Activated T-cell treated with anti-CD3 and anti-CD28 coated beads, Interleukin-2, amount 50 U/mL, for 72 hours (primary cell): ENCODE data around the gene GPN3. TPM values are rescaled to one million over a fixed set of nuclear protein-coding genes. Genes with fewer than 3 reads are reported as not detected.

Source experiments
- ATAC-seq, 2 donors: fragments of 150-1000 bp; cut with Tn5 transposase; replicated peaks in 1 of 2; 2 replicates each; pipeline ENCODE4 v1.10.0; 2021; ENCODE audit warnings: moderate library complexity in 2 of 2, mild to moderate bottlenecking in 1 of 2
- DNase-seq, 2 donors: peaks; one replicate each; pipeline ENCODE4 v3.0.0; 2021 to 2022; ENCODE audit warnings: mixed read lengths in 1 of 2
- H3K27ac Mint-ChIP-seq: one replicate; pipeline ENCODE4 v1.8.0; 2022; ENCODE audit warnings: mild to moderate bottlenecking, moderate library complexity, mixed read lengths
- H3K27me3 Mint-ChIP-seq: one replicate; pipeline ENCODE4 v1.8.0; 2022; ENCODE audit warnings: low read depth, mixed read lengths
- H3K36me3 Mint-ChIP-seq, 2 donors: one replicate each; pipeline ENCODE4 v1.8.0; 2022; ENCODE audit warnings: mixed read lengths in 2 of 2, mild to moderate bottlenecking in 1 of 2; ENCODE audit not compliant: insufficient read depth in 2 of 2
- H3K4me1 Mint-ChIP-seq: one replicate; pipeline ENCODE4 v1.8.0; 2022; ENCODE audit warnings: low read depth, mixed read lengths
- H3K4me3 Mint-ChIP-seq, 2 donors: one replicate each; pipeline ENCODE4 v1.8.0; 2022; ENCODE audit warnings: mild to moderate bottlenecking in 2 of 2, mixed read lengths in 2 of 2, moderate library complexity in 2 of 2
- H3K9me3 Mint-ChIP-seq, 2 donors: one replicate each; pipeline ENCODE4 v1.8.0; 2022; ENCODE audit warnings: mixed read lengths in 2 of 2
- total RNA-seq, 2 donors: library from RNA; stranded (reverse); gene quantifications; one replicate each; pipeline ENCODE4 v1.2.3, GENCODE V29; 2022

GPN3 gene
- total RNA-seq: 10 to 100 TPM; 42.3 to 43.4 TPM

- H3K27me3 Mint-ChIP-seq: no peaks in the 10 kb centered on the region
- peak within 1 kb of the TSS; percentile 89 for H3K4me3 Mint-ChIP-seq
- peaks cover 41% of the 10 kb centered on the region for H3K4me1 Mint-ChIP-seq
- ATAC-seq (peak; percentile 83 to 90), DNase-seq (peak; percentile 95 to 97)
- peaks cover 9 to 11% of the 10 kb centered on the region in 2 donors for H3K36me3 Mint-ChIP-seq
- peak within 1 kb of the TSS; percentile 89 for H3K27ac Mint-ChIP-seq
- no peaks in the 10 kb centered on the region for H3K9me3 Mint-ChIP-seq
Measured at GRCh38 chr12:110468214-110469048, at the start of gene GPN3, which contains the start of gene FAM216A. TSS of gene GPN3 (minus strand) at chr12:110468257. CDS start at chr12:110468203, 54 bp downstream. TSS of gene FAM216A (plus strand) at chr12:110468845. CDS start at chr12:110468876, 31 bp downstream.

- no peak overlapping the region for H3K4me3 Mint-ChIP-seq
- H3K36me3 Mint-ChIP-seq: no peaks in the 10 kb centered on the region
- no peaks in the 10 kb centered on the region for H3K27me3 Mint-ChIP-seq
- H3K4me1 Mint-ChIP-seq: peaks cover 13% of the 10 kb centered on the region
- DNase-seq (no peak), ATAC-seq (no peak)
- no peak overlapping the region for H3K27ac Mint-ChIP-seq
- no peaks in the 10 kb centered on the region for H3K9me3 Mint-ChIP-seq
Measured at GRCh38 chr12:110516995-110517394, 48.9 kb upstream of the GPN3 start.

DNA sequence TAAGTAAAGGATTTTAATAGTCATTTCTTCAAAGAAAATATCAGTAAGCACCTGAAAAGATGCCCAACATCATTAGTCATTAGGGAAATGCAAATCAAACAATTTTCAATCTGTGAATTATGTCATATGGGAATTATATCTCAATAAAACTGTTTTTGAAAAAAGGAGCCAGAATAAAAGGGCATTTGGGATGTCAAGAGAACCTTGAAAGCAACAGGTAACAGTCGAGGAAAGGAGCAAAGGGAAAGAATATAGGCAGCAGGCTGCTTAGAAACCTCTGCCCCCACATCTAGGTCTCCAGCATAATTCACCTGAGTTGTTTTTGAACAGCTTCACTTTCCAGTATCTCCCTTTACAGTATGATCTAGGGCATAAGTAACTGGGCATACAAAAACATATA is 46.3 kb upstream of the GPN3 start:
- Mint-ChIP-seq H3K4me1 (no peaks in the 10 kb centered on the region), H3K9me3 (no peaks in the 10 kb centered on the region), H3K27me3 (no peaks in the 10 kb centered on the region), H3K36me3 (no peaks in the 10 kb centered on the region), H3K27ac (no peak overlapping the region), H3K4me3 (no peak overlapping the region)
- DNase-seq (no peak), ATAC-seq (no peak)

- no peak for ATAC-seq
- no peaks in the 10 kb centered on the region for H3K4me1 Mint-ChIP-seq
Measured at GRCh38 chr12:110513842-110514241, 45.8 kb upstream of the GPN3 start.

GRCh38 chr12:110508071-110508586 is 40.1 kb upstream of the GPN3 start:
- no peaks in the 10 kb centered on the region for H3K27me3 Mint-ChIP-seq
- H3K36me3 Mint-ChIP-seq: no peaks in the 10 kb centered on the region
- H3K27ac Mint-ChIP-seq: no peak overlapping the region
- no peaks in the 10 kb centered on the region for H3K4me1 Mint-ChIP-seq
- no peaks in the 10 kb centered on the region for H3K9me3 Mint-ChIP-seq
- no peak for DNase-seq
- ATAC-seq: no peak
- no peak overlapping the region for H3K4me3 Mint-ChIP-seq

More at GRCh38 chr12:110513842-110514241, 45.8 kb upstream of the GPN3 start:
- Mint-ChIP-seq H3K27me3 (no peaks in the 10 kb centered on the region), H3K9me3 (no peaks in the 10 kb centered on the region), H3K36me3 (no peaks in the 10 kb centered on the region), H3K27ac (no peak overlapping the region), H3K4me3 (no peak overlapping the region)
- DNase-seq: no peak

DNA sequence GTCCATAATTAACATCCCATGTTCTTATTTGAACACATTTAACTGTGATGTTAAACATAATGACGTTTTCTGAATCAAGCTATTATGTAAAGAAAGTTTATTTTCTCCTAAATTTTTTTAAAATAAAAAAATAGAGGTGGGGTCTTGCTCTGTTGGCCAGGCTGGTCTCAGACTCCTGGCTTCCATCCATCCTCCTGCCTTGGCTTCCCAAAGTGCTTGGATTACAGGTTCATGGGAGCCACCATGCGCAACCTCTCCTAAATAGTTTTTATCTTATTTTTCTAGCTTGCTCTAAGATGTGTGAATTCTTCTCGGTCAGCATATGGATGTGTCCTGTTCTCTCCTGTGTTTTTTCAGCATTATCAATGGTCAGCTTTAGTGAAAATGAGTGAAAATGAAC is 37.3 kb upstream of the GPN3 start:
- H3K4me3 Mint-ChIP-seq: no peak overlapping the region
- peaks cover 12% of the 10 kb centered on the region for H3K4me1 Mint-ChIP-seq
- H3K9me3 Mint-ChIP-seq: peaks cover 0 to 1% of the 10 kb centered on the region in 2 donors
- no peak for DNase-seq
- no peak for ATAC-seq
- H3K36me3 Mint-ChIP-seq: peaks cover 10 to 12% of the 10 kb centered on the region in 2 donors
- H3K27ac Mint-ChIP-seq: no peak overlapping the region
- no peaks in the 10 kb centered on the region for H3K27me3 Mint-ChIP-seq

GRCh38 chr12:110503432-110503831 is 35.4 kb upstream of the GPN3 start:
- no peak for ATAC-seq
- Mint-ChIP-seq H3K36me3 (peaks cover 10 to 12% of the 10 kb centered on the region in 2 donors), H3K27me3 (no peaks in the 10 kb centered on the region), H3K4me1 (peaks cover 31% of the 10 kb centered on the region), H3K27ac (peak overlapping the region; percentile 80), H3K9me3 (peaks cover 0 to 1% of the 10 kb centered on the region in 2 donors), H3K4me3 (no peak overlapping the region)
- no peak for DNase-seq

DNA sequence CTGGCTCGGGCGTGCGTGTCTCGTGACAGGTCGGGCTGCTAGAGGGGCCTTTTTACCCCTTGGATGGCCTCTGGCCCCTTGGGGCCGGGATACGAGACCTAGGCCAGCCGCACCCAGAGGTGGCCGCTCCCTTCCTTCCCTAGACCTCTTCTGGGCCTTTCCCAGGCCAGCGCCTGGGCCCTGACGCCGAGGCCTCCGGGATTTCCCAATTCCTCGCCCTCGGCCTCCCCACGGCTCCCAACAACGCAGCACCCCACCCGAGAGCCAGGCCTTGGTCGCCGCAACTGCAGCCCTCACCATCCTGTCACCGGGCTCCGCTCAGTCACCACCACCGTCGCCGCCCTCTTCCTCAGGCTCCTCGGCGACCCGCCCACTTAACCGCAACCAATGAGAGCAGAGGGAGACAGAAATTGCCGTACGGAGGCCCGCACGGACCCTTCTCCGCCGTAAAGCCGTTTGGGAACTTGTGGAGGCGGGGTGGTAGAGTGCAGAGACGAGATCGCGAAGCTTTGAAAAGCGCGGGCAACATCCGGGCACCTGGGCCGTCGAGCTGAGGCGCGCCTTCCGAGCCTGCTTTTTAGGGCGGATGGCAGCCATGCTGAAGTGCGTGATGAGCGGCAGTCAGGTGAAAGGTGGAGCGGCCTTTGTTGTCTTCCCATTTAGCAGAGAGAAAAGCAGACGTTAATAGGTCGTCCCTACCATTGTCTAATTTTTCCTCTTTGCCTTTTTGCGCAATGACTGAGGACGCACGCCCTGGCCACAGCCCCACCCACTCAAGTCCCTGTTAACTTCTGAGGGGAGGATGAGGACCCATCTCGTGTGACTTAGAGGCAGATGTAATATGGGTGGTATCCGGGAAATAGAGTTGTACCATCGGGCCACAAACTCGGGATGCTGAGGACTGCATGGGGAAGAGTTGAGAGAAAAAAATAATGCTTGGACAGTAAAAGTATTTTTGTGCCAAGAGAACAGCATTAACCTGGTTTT is 34.0 kb upstream of the GPN3 start, which contains the start of the genes RAD9B and VPS29:
Gene RAD9B, plus strand, starts transcription at position 580 of the 987 bp plus-strand sequence. Its CDS starts 7 bp downstream, at position 587.
Gene VPS29, minus strand, starts transcription at position 360 of the 987 bp plus-strand sequence. Its CDS starts 60 bp downstream, at position 300.
- Mint-ChIP-seq H3K4me3 (peak within 1 kb of the TSS; percentile 94 to 96), H3K36me3 (peaks cover 12% of the 10 kb centered on the region in 2 donors), H3K9me3 (peaks cover 0 to 1% of the 10 kb centered on the region in 2 donors), H3K4me1 (peaks cover 31% of the 10 kb centered on the region), H3K27ac (peak within 1 kb of the TSS; percentile 98), H3K27me3 (no peaks in the 10 kb centered on the region)
- ATAC-seq (peak; percentile 98), DNase-seq (peak; percentile 99)

- H3K4me1 Mint-ChIP-seq: peaks cover 31% of the 10 kb centered on the region
- peak; percentile 5 to 10 for ATAC-seq
- peak in 1 of 2 donors; percentile 36 for DNase-seq
- peaks cover 0 to 1% of the 10 kb centered on the region in 2 donors for H3K9me3 Mint-ChIP-seq
- H3K27me3 Mint-ChIP-seq: no peaks in the 10 kb centered on the region
- H3K36me3 Mint-ChIP-seq: peaks cover 12% of the 10 kb centered on the region in 2 donors
- peak overlapping the region; percentile 94 to 96 for H3K4me3 Mint-ChIP-seq
- peak overlapping the region; percentile 98 for H3K27ac Mint-ChIP-seq
Measured at GRCh38 chr12:110501399-110501751, 33.3 kb upstream of the GPN3 start.

- no peak for ATAC-seq
- DNase-seq: no peak
- peak overlapping the region; percentile 59 to 77 for H3K4me3 Mint-ChIP-seq
- peaks cover 31% of the 10 kb centered on the region for H3K4me1 Mint-ChIP-seq
- H3K36me3 Mint-ChIP-seq: peaks cover 14 to 20% of the 10 kb centered on the region in 2 donors
- peak overlapping the region; percentile 95 for H3K27ac Mint-ChIP-seq
- H3K9me3 Mint-ChIP-seq: peaks cover 0 to 1% of the 10 kb centered on the region in 2 donors
- no peaks in the 10 kb centered on the region for H3K27me3 Mint-ChIP-seq
Measured at GRCh38 chr12:110498984-110499706, 31.1 kb upstream of the GPN3 start.

DNA sequence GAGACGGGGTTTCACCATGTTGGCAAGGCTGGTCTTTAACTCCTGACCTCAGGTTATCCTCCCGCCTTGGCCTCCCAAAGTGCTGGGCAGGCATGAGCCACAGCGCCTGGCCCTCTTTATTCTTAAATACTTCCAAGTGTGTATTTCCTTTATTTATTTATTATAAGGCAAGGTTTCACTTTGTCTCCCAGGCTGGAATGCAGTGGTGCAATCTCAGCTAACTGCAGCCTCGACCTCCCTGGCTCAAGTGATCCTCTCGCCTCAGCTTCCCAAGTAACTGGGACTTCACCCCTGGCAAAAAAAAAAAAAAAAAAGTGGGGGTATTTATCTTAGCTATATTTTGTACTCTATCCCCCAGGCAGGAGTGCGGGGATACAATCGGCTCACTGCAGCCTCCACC is 7.4 kb upstream of the GPN3 start:
- Mint-ChIP-seq H3K27me3 (no peaks in the 10 kb centered on the region), H3K9me3 (no peaks in the 10 kb centered on the region), H3K27ac (no peak overlapping the region), H3K36me3 (peaks cover 2 to 17% of the 10 kb centered on the region in 2 donors), H3K4me3 (no peak overlapping the region), H3K4me1 (peaks cover 4% of the 10 kb centered on the region)
- DNase-seq (no peak), ATAC-seq (no peak)

GRCh38 chr12:110467847-110468213 is 227 bp downstream of the GPN3 start:
- DNase-seq (no peak), ATAC-seq (no peak)
- Mint-ChIP-seq H3K27ac (peak overlapping the region; percentile 89), H3K4me3 (peak overlapping the region; percentile 89), H3K9me3 (no peaks in the 10 kb centered on the region), H3K27me3 (no peaks in the 10 kb centered on the region), H3K4me1 (peaks cover 41% of the 10 kb centered on the region), H3K36me3 (peaks cover 9 to 16% of the 10 kb centered on the region in 2 donors)
